AG04450 (cell line): ENCODE measurements around the gene GNLY. TPM values are rescaled to one million over a fixed set of nuclear protein-coding genes. Genes with fewer than 3 reads are reported as not detected.

Experiments
- CTCF ChIA-PET: fragments of 300-600, 350-600 bp; formaldehyde crosslinking; extraction: SDS; loops from one replicate; lab custom pipeline; 2022; ENCODE audit warnings: antibody characterized with exemption, inconsistent platforms; lab: Charles Lee
- POLR2A ChIA-PET: fragments of 350-600 bp; formaldehyde crosslinking; extraction: SDS; loops from one replicate; lab custom pipeline; 2021; ENCODE audit warnings: antibody characterized with exemption, inconsistent platforms; lab: Yijun Ruan, JAX
- DNase-seq: peaks from one replicate; pipeline ENCODE4 v3.0.0-alpha.2; 2011; ENCODE audit warnings: low read depth, low spot score
- H3K27ac ChIP-seq: one replicate; pipeline ENCODE4 v1.5.1; 2012; ENCODE audit warnings: low read depth, low read length, control low read depth
- H3K27me3 ChIP-seq: one replicate; pipeline ENCODE4 v1.6.0; 2012; ENCODE audit warnings: low read length; ENCODE audit not compliant: control insufficient read depth, insufficient read depth
- H3K4me3 ChIP-seq: 2 replicates; pipeline ENCODE4 v1.5.1; 2011; ENCODE audit warnings: mild to moderate bottlenecking, low read depth, low read length, control low read depth
- H3K9me3 ChIP-seq: 2 replicates; pipeline ENCODE4 v1.5.1; 2012; ENCODE audit warnings: low read length; ENCODE audit not compliant: control insufficient read depth, insufficient read depth
- CTCF ChIP-seq: IDR thresholded peaks from 2 replicates; pipeline ENCODE4 v1.5.1; 2011; ENCODE audit warnings: low read depth, low read length, control low read depth, inconsistent platforms
- polyA plus RNA-seq: library from polyadenylated mRNA; depleted of rRNA; stranded (reverse); fragments of >200 nt; gene quantifications from 2 replicates; pipeline ENCODE4 v1.2.3, GENCODE V29; 2011

GNLY gene
- polyA plus RNA-seq, 1 experiment: not detected

GRCh38 chr2:85719609-85720240, 25.6 kb downstream of the GNLY start:
- DNase-seq: no peak
- ChIA-PET POLR2A (no interaction called here), CTCF (interaction anchor here (1.5 to 7.3 kb wide), 4 partner anchors 9 to 94 kb away, joined by 9 to 56 read pairs (median 20); no protein-coding TSS in a partner anchor)
- Histone ChIP-seq H3K27ac (no peak overlapping the region), H3K4me3 (no peak overlapping the region), H3K9me3 (no peaks in the 10 kb centered on the region), H3K27me3 (peaks cover 17% of the 10 kb centered on the region)
- TF ChIP-seq CTCF: no peak

- no peak overlapping the region for H3K4me3 ChIP-seq
- H3K9me3 ChIP-seq: no peaks in the 10 kb centered on the region
- DNase-seq: no peak
- peaks cover 22% of the 10 kb centered on the region for H3K27me3 ChIP-seq
- ChIA-PET CTCF (interaction anchor here (3.9 to 7.3 kb wide), 3 partner anchors 9 to 83 kb away, joined by 13 to 56 read pairs (median 27); no protein-coding TSS in a partner anchor), POLR2A (no interaction called here)
- H3K27ac ChIP-seq: no peak overlapping the region
- no peak for TF ChIP-seq CTCF
These were observed 26.4 kb downstream of the GNLY start for GRCh38 chr2:85720533-85720932.

DNA sequence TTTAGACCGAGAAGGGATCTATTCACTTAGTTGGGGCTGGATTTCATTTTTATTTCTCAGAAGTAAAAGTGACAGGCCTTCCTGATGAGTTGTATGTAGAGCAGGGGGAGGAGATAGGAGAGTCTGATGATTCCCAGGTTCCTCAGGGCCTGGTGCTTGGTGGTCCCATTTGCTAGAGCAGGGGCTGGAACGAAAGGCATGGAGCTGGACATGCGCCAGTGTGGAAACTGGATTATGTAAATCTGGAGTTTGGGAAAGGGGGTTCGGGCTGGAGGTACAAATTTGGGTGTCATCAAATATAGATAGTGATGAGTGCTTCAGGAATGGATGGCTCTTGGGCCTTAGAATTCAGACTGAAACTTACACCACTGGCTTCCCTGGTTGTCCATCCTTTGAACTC, 27.5 kb downstream of the GNLY start:
- ChIA-PET CTCF (interaction anchor here (7.3 kb wide), 1 partner anchor 15 kb away, joined by 56 read pairs; no protein-coding TSS in a partner anchor), POLR2A (no interaction called here)
- Histone ChIP-seq H3K4me3 (no peak overlapping the region), H3K9me3 (no peaks in the 10 kb centered on the region), H3K27me3 (peaks cover 17% of the 10 kb centered on the region), H3K27ac (no peak overlapping the region)
- DNase-seq: no peak
- TF ChIP-seq CTCF: no peak

DNA sequence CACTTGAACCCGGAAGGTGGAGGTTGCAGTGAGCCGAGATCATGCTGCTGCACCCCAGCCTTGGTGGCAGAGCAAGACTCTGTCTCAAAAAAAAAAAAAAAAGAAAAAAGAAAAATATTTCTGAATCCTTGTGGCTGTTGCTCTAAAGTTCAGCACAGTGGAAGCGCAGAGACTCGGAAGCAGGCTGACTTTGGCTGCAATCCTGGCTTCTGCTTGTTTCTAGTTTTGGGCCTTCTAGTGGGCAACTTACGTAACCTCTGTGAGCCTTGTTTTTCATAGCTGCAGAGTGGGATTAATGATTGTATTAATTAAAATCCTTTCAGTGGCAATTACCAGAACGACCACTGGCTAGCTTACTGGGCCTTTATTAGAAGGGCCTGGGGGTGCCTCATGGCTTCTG, 28.4 kb downstream of the GNLY start:
- DNase-seq: no peak
- H3K27ac ChIP-seq: no peak overlapping the region
- POLR2A ChIA-PET: no interaction called here

More for the DNA sequence above, 28.4 kb downstream of the GNLY start:
- CTCF ChIA-PET: interaction anchor here (1.0 to 3.7 kb wide), 5 partner anchors 13 to 89 kb away, joined by 3 to 21 read pairs (median 4); no protein-coding TSS in a partner anchor
- H3K27me3 ChIP-seq: peaks cover 17% of the 10 kb centered on the region
- no peaks in the 10 kb centered on the region for H3K9me3 ChIP-seq
- no peak for TF ChIP-seq CTCF
- no peak overlapping the region for H3K4me3 ChIP-seq
